ENCODE results near the gene UBA3. TPM values are rescaled to one million over a fixed set of nuclear protein-coding genes. Genes with fewer than 3 reads are reported as not detected.

The UBA3 gene
- total RNA-seq, 1 donor: 77.1 TPM

DNA sequence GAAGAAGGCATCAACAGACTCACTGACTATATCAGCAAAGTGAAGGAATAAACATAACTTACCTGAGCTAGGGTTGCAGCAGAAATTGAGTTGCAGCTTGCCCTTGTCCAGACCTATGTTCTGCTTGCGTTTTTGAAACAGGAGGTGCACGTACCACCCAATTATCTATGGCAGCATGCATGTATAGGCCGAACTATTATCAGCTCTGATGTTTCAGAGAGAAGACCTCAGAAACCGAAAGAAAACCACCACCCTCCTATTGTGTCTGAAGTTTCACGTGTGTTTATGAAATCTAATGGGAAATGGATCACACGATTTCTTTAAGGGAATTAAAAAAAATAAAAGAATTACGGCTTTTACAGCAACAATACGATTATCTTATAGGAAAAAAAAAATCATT lies 24.4 kb upstream of the UBA3 start:
- no peaks in the 10 kb centered on the region for H3K9me3 ChIP-seq (ENCODE audit: low read depth, low read length)
- H2AFZ ChIP-seq (ENCODE audit: low read length): no peak overlapping the region
- no peak overlapping the region for H3K4me3 ChIP-seq (ENCODE audit: insufficient read depth, low read length)
- H3K4me1 ChIP-seq (ENCODE audit: insufficient read depth, low read length): peaks cover 22% of the 10 kb centered on the region
- H3K79me2 ChIP-seq (ENCODE audit: insufficient read depth, low read length): peaks cover 33% of the 10 kb centered on the region
- H3K27me3 ChIP-seq (ENCODE audit: insufficient read depth, low read length): no peaks in the 10 kb centered on the region
- TF ChIP-seq, protein P1, sequence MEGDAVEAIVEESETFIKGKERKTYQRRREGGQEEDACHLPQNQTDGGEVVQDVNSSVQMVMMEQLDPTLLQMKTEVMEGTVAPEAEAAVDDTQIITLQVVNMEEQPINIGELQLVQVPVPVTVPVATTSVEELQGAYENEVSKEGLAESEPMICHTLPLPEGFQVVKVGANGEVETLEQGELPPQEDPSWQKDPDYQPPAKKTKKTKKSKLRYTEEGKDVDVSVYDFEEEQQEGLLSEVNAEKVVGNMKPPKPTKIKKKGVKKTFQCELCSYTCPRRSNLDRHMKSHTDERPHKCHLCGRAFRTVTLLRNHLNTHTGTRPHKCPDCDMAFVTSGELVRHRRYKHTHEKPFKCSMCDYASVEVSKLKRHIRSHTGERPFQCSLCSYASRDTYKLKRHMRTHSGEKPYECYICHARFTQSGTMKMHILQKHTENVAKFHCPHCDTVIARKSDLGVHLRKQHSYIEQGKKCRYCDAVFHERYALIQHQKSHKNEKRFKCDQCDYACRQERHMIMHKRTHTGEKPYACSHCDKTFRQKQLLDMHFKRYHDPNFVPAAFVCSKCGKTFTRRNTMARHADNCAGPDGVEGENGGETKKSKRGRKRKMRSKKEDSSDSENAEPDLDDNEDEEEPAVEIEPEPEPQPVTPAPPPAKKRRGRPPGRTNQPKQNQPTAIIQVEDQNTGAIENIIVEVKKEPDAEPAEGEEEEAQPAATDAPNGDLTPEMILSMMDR (IDR thresholded peaks at IDR 0.05; ENCODE audit: extremely low read depth, low read depth, low read length): no peak
- peaks cover 4% of the 10 kb centered on the region for H4K20me1 ChIP-seq (ENCODE audit: insufficient read depth, low read length)
- H3K4me2 ChIP-seq (ENCODE audit: insufficient read depth, low read length): no peak overlapping the region
- H3K27ac ChIP-seq (ENCODE audit: low read depth, low read length): peak overlapping the region; percentile 45
- H3K36me3 ChIP-seq (ENCODE audit: insufficient read depth, low read length): peaks cover 30% of the 10 kb centered on the region
- no peak for DNase-seq (ENCODE audit: insufficient read length, low spot score, missing footprints)

DNA sequence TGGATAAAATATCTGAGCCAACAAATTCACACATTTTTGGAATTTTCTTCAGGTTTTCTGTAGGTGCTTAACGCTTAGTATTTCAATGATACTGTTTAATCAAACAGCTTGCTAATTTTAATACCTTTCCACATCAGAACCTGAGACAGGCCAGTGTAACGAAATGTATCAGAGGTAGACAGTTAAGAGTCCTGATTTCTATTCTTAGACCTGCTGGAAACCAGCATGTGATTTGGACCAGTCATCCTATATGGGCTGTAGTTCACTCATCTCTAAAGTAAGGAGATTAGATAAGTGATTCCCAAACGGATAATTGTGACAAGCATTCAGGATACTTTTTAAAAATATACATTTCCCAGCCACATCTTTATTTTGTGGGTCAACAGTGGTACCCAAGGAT lies 23.0 kb upstream of the UBA3 start:
- Histone ChIP-seq H4K20me1 (ENCODE audit: insufficient read depth, low read length) (peaks cover 4% of the 10 kb centered on the region), H3K4me3 (ENCODE audit: insufficient read depth, low read length) (no peak overlapping the region), H3K27me3 (ENCODE audit: insufficient read depth, low read length) (no peaks in the 10 kb centered on the region), H3K79me2 (ENCODE audit: insufficient read depth, low read length) (peaks cover 45% of the 10 kb centered on the region), H2AFZ (ENCODE audit: low read length) (no peak overlapping the region), H3K4me1 (ENCODE audit: insufficient read depth, low read length) (peaks cover 22% of the 10 kb centered on the region), H3K27ac (ENCODE audit: low read depth, low read length) (no peak overlapping the region), H3K4me2 (ENCODE audit: insufficient read depth, low read length) (no peak overlapping the region), H3K36me3 (ENCODE audit: insufficient read depth, low read length) (peaks cover 30% of the 10 kb centered on the region), H3K9me3 (ENCODE audit: low read depth, low read length) (no peaks in the 10 kb centered on the region)
- no peak for DNase-seq (ENCODE audit: insufficient read length, low spot score, missing footprints)
- TF ChIP-seq, protein P1 (IDR thresholded peaks at IDR 0.05; ENCODE audit: extremely low read depth, low read depth, low read length): no peak

DNA sequence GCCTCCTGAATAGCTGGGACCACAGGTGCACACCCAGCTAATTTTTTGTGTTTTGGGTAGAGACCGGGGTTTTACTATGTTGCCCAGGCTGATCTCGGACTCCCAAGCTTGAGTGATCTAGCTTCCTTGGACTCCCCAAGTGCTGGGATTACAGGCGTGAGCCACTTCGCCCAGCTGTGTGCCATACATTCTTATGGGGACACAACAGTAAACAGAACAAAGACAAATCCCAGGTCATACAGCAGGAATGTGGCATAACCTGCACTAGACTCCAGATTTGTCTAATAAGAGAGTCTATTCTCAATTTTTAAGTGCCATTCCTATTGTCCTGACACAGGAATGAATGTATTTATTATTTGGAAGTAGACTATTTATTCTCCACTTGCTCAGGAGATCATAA lies 22.2 kb upstream of the UBA3 start:
- H3K27ac ChIP-seq (ENCODE audit: low read depth, low read length): no peak overlapping the region
- peaks cover 26% of the 10 kb centered on the region for H3K4me1 ChIP-seq (ENCODE audit: insufficient read depth, low read length)
- H3K4me2 ChIP-seq (ENCODE audit: insufficient read depth, low read length): no peak overlapping the region
- H3K4me3 ChIP-seq (ENCODE audit: insufficient read depth, low read length): no peak overlapping the region
- H3K36me3 ChIP-seq (ENCODE audit: insufficient read depth, low read length): peaks cover 30% of the 10 kb centered on the region
- TF ChIP-seq, protein P1 (IDR thresholded peaks at IDR 0.05; ENCODE audit: extremely low read depth, low read depth, low read length): no peak
- no peak for DNase-seq (ENCODE audit: insufficient read length, low spot score, missing footprints)
- peaks cover 4% of the 10 kb centered on the region for H4K20me1 ChIP-seq (ENCODE audit: insufficient read depth, low read length)
- H3K9me3 ChIP-seq (ENCODE audit: low read depth, low read length): no peaks in the 10 kb centered on the region
- no peak overlapping the region for H2AFZ ChIP-seq (ENCODE audit: low read length)
- no peaks in the 10 kb centered on the region for H3K27me3 ChIP-seq (ENCODE audit: insufficient read depth, low read length)
- H3K79me2 ChIP-seq (ENCODE audit: insufficient read depth, low read length): peaks cover 49% of the 10 kb centered on the region

DNA sequence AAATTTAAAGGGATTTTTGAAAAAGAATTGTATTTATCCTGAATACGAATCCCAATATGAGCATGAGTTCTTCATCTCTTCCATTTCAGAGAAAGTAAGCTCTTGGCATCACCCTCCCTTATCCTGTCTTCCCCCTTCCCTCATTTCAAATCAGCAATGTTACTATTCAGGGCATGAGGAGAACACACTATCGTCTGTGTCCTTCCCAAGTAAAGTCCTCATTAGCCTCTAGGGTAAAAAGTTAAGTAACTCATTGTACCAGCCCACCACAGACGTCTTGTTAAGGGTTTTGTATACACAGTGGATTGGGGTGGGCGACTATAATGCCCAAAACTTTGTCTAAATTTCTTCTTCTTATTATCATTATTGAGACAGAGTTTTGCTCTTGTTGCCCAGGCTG lies 19.4 kb upstream of the UBA3 start:
- TF ChIP-seq, protein P1 (IDR thresholded peaks at IDR 0.05; ENCODE audit: extremely low read depth, low read depth, low read length): no peak
- Histone ChIP-seq H4K20me1 (ENCODE audit: insufficient read depth, low read length) (peaks cover 17% of the 10 kb centered on the region), H3K4me1 (ENCODE audit: insufficient read depth, low read length) (peaks cover 20% of the 10 kb centered on the region), H3K4me3 (ENCODE audit: insufficient read depth, low read length) (no peak overlapping the region), H3K36me3 (ENCODE audit: insufficient read depth, low read length) (peaks cover 28% of the 10 kb centered on the region), H3K4me2 (ENCODE audit: insufficient read depth, low read length) (no peak overlapping the region), H2AFZ (ENCODE audit: low read length) (no peak overlapping the region), H3K79me2 (ENCODE audit: insufficient read depth, low read length) (peaks cover 74% of the 10 kb centered on the region), H3K27me3 (ENCODE audit: insufficient read depth, low read length) (no peaks in the 10 kb centered on the region), H3K27ac (ENCODE audit: low read depth, low read length) (no peak overlapping the region), H3K9me3 (ENCODE audit: low read depth, low read length) (no peaks in the 10 kb centered on the region)
- DNase-seq (ENCODE audit: insufficient read length, low spot score, missing footprints): no peak
